ENCODE results near the gene MED26.
"Not testable (repeated sequence)": the region's sequence is repeated elsewhere in the genome, so short reads cannot be mapped to it uniquely, and the experiment has no call there.

MED26 gene

DNA sequence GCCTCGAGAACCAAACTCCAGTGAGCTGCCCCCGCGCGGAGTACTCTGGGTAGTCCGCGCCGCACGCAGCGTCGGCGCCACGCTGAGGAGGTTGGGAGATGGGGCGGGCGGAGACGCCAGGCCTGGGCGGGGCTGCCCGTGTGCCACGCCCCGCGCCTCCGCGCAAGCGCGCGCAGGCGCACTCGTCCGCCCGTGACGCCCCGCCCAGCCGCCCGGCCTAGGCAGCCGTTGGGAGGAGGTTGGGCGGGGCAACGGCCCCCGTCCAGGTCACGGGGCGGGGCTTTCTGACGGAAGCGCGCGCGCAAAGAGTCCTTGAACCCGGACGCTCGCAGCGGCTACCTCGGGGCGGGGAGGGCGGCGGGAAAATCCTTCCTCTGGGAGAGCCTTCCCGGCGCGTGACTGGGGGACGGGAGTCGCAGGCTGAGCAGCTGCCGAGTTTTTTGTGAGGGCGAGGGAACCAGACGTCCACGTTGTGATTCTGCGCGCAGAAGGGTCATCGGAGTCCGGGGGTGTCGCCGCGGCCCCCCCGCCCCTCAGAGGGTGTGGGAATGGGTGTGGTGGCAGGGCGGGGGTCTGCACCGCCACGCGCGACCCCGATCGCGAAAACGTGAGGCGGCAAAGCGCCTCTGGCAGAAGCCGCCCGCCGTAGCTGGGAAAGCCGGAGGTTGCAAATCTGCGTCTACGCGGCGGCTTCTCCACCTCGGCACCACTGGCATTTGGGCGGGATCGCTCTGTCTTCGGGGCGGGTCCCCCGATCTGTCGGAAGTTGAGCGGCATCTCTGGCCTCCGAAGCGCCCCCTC lies at the start of gene MED26:
MED26 (minus strand) TSS at position 22 of the 801 bp plus-strand sequence. CDS start 261 bp downstream, outside the sequence.
- DNase-seq (ENCODE audit: low spot score): peak; percentile 99
- in situ Hi-C loops (cut with MboI; ENCODE audit: low pct_unique_long_range_greater_than_20kb, low sequenced_read_pairs, unreplicated experiment): no loop called here
- TF ChIP-seq CTCF (IDR thresholded peaks at IDR 0.05; ENCODE audit: extremely low read depth, insufficient read depth, missing control alignments): no peak

- TF ChIP-seq CTCF (IDR thresholded peaks at IDR 0.05; ENCODE audit: extremely low read depth, insufficient read depth, missing control alignments): no peak
- in situ Hi-C loops (cut with MboI; ENCODE audit: low pct_unique_long_range_greater_than_20kb, low sequenced_read_pairs, unreplicated experiment): no loop called here
- no peak for DNase-seq (ENCODE audit: low spot score)
These were observed 49.1 kb upstream of the MED26 start for GRCh38 chr19:16677055-16677454.

GRCh38 chr19:16676101-16676798 lies 48.2 kb upstream of the MED26 start:
- peak; percentile 3 for DNase-seq (ENCODE audit: low spot score)
- TF ChIP-seq CTCF (IDR thresholded peaks at IDR 0.05; ENCODE audit: extremely low read depth, insufficient read depth, missing control alignments): no peak
- in situ Hi-C loops (cut with MboI; ENCODE audit: low pct_unique_long_range_greater_than_20kb, low sequenced_read_pairs, unreplicated experiment): no loop called here

DNA sequence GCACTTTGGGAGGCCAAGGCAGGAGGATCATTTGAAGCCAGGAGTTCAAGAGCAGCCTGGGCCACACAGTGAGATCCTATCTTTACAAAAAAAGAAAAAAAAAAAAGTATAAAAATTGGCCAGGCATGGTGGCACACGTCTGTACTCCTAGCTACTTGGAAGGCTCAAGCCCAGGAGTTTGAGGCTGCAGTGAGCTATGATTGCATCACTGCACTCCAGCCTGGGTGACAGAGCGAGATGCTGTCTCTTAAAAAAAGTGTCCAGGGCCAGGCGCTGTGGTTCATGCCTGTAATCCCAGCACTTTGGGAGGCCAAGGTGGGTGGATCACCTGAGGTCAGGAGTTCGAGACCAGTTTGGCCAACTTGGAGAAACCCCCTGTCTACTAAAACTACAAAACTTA lies 45.8 kb upstream of the MED26 start:
- DNase-seq (ENCODE audit: low spot score); in situ Hi-C loops (cut with MboI; ENCODE audit: low pct_unique_long_range_greater_than_20kb, low sequenced_read_pairs, unreplicated experiment): not testable (repeated sequence)

GRCh38 chr19:16673231-16673630 lies 45.2 kb upstream of the MED26 start:
- in situ Hi-C loops (cut with MboI; ENCODE audit: low pct_unique_long_range_greater_than_20kb, low sequenced_read_pairs, unreplicated experiment): no loop called here
- no peak for DNase-seq (ENCODE audit: low spot score)
- TF ChIP-seq CTCF (IDR thresholded peaks at IDR 0.05; ENCODE audit: extremely low read depth, insufficient read depth, missing control alignments): no peak

DNA sequence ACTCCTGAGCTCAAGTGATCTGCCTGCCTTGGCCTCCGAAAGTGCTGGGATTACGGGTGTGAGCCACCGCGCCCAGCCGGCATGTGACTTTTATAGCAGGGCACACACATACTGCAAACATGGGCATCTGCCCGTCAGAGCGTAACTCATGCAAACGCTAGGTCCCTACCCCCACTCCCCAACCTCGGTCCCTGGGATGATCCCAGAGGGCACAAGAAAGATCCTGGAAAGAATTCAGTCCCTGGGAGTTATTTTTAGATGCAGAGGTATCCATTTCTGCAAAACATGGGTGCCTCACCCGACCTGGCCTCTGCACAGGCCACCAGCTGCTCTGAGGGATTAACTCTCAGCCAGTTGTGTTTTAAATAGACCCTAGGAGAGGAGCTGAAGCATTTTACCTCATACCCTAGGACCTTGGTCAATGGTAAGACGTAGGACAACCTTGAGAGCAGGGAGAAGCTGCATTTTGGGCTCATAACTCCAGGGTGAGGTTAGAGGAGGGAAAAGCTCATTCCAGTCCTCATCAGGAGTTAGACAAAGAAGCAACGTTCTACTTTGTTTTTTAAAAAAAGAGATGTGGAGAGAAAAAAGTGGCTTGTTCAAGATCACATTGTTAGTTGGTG lies 43.8 kb upstream of the MED26 start:
- DNase-seq (ENCODE audit: low spot score): no peak
- in situ Hi-C loops (cut with MboI; ENCODE audit: low pct_unique_long_range_greater_than_20kb, low sequenced_read_pairs, unreplicated experiment): no loop called here
- no peak for TF ChIP-seq CTCF (IDR thresholded peaks at IDR 0.05; ENCODE audit: extremely low read depth, insufficient read depth, missing control alignments)

GRCh38 chr19:16670291-16670690 lies 42.3 kb upstream of the MED26 start:
- TF ChIP-seq CTCF (IDR thresholded peaks at IDR 0.05; ENCODE audit: extremely low read depth, insufficient read depth, missing control alignments): no peak
- in situ Hi-C loops (cut with MboI; ENCODE audit: low pct_unique_long_range_greater_than_20kb, low sequenced_read_pairs, unreplicated experiment): no loop called here
- DNase-seq (ENCODE audit: low spot score): no peak

- in situ Hi-C loops (cut with MboI; ENCODE audit: low pct_unique_long_range_greater_than_20kb, low sequenced_read_pairs, unreplicated experiment); DNase-seq (ENCODE audit: low spot score): not testable (repeated sequence)
These were observed 40.7 kb upstream of the MED26 start for GRCh38 chr19:16668702-16669101.
